ENCODE data around the gene GM2A.
"Not testable (repeated sequence)": the region's sequence is repeated elsewhere in the genome, so short reads cannot be mapped to it uniquely, and the experiment has no call there.

The GM2A gene

DNA sequence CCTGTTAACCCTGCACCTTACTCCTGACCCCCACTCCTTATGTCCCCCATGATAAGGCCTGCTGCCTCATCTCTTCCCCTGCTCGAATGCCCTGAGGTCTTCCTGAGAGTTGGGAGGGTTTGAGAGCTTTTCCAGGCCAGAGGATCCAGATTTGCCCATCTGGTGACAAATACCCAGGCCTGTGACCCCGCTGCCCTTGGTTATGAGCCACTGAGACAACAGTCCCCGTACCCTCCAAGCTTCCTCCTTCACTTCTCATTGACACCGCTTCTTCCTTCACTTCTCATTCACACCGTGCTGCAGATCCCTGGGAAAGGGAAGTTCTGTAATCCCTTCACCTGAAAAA lies 593 bp downstream of the GM2A start:
- H3K27ac ChIP-seq = peak overlapping the region; percentile 73
- TF ChIP-seq, protein P1, sequence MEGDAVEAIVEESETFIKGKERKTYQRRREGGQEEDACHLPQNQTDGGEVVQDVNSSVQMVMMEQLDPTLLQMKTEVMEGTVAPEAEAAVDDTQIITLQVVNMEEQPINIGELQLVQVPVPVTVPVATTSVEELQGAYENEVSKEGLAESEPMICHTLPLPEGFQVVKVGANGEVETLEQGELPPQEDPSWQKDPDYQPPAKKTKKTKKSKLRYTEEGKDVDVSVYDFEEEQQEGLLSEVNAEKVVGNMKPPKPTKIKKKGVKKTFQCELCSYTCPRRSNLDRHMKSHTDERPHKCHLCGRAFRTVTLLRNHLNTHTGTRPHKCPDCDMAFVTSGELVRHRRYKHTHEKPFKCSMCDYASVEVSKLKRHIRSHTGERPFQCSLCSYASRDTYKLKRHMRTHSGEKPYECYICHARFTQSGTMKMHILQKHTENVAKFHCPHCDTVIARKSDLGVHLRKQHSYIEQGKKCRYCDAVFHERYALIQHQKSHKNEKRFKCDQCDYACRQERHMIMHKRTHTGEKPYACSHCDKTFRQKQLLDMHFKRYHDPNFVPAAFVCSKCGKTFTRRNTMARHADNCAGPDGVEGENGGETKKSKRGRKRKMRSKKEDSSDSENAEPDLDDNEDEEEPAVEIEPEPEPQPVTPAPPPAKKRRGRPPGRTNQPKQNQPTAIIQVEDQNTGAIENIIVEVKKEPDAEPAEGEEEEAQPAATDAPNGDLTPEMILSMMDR (conservative IDR thresholded peaks at IDR 0.05; ENCODE audit: low read depth) = no peak
- no peak for DNase-seq (ENCODE audit: low spot score)
- POLR2A ChIA-PET (ENCODE audit: low non-redundant PET) = interaction anchor here (1.9 kb wide), 1 partner anchor 10 kb away, joined by 6 read pairs; no protein-coding TSS in a partner anchor
- CTCF ChIA-PET = interaction anchor here (0.7 to 1.6 kb wide), 2 partner anchors 63 to 449 kb away, joined by 4 to 5 read pairs; no protein-coding TSS in a partner anchor

DNA sequence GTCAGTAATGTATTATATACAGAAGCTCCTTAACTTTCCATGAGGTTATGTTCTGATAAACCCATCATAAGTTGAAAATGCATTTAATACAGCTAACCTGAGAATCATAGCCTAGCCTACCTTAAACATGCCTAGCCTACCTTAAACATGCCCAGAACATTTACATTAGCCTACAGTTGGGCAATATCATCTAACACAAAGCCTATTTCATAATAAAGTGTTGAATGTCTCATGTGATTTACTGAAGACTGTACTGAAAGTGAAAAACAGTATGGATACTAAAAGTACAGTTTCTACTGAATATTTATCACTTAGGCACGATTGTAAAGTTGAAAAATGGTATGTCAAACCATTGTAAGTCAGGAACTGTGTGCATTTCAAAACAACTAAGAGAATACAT lies 1.6 kb downstream of the GM2A start:
- no peak for DNase-seq (ENCODE audit: low spot score)
- CTCF ChIA-PET = interaction anchor here (0.7 to 1.6 kb wide), 2 partner anchors 31 to 62 kb away, joined by 5 to 6 read pairs; partner anchors contain the start of gene CCDC69
- POLR2A ChIA-PET (ENCODE audit: low non-redundant PET) = no interaction called here
- TF ChIP-seq, protein P1 (conservative IDR thresholded peaks at IDR 0.05; ENCODE audit: low read depth) = no peak
- H3K27ac ChIP-seq = peak overlapping the region; percentile 73

DNA sequence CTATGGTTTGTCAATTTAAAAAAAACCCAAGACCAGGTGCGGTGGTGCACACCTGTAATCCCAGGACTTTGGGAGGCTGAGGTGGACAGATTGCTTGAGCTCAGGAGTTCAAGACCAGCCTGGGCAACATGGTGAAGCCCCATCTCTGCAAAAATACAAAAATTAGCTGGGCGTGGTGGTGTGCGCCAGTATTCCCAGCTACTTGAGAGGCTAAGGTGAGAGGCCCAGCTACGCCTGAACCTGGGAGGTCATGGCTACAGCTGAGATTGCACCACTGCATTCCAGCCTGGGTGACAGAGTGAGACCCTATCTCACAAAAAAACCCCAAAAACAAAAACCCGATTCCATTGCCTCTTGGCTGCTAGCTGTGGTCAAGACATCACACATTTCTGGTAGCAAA lies 2.0 kb downstream of the GM2A start:
- DNase-seq (ENCODE audit: low spot score); CTCF ChIA-PET; POLR2A ChIA-PET (ENCODE audit: low non-redundant PET): not testable (repeated sequence)
- H3K27ac ChIP-seq = peak overlapping the region; percentile 73

DNA sequence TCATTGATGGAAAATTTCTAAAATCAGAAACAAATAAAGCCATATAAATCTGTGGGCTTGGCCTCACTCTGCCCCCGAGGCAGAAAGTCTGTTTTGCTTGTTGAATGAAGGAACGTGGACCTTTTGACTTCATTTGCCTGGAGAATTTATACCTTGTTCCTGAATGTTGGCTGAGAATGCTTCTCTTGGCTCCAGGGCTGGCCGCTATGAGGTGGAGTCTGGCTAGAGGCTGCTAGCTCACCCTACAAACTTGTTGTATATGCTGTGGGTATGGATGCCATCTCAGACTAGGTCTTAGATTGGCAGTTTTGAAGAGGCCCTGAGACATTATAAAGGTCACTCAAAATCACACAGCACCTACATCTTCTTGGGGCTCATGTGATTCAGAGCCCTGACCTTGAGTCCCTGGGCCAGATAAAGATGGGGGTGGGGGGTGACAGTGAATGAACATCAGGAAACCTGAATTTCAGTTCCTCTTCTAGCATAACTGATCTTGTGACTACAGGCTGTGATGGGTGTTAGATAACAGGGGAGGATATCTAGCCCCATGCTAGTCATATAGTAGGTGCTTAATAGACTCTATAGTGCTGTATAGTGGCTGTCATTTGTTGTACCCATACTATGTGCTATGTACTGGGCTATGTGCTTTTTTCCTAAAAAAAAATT lies 2.8 kb downstream of the GM2A start:
- H3K27ac ChIP-seq = no peak overlapping the region
- DNase-seq (ENCODE audit: low spot score) = no peak
- ChIA-PET CTCF (no interaction called here), POLR2A (ENCODE audit: low non-redundant PET) (no interaction called here)
- TF ChIP-seq, protein P1 (conservative IDR thresholded peaks at IDR 0.05; ENCODE audit: low read depth) = no peak

DNA sequence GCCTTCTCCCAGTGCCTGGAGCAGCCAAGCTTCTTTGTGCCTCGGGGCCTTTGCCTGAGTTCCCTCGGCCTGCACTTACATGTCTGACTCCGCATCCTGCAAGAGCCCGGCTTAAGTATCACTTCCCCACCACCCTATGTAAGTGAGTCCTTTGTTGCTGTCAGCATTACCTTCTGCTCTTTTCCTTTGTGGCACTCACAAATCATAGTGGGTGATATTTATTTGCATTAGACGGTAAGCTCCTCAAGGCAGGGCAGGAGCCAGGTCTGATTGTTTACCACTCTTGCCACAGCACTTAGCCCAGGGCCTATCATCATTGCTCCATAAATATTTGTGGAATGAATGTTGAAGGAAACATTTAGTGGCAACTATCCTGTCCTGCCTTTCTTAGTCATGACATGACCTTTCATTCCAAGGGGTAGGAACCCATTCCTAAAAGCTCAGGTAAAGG lies 4.8 kb downstream of the GM2A start:
- CTCF ChIA-PET = no interaction called here
- peak; percentile 95 for DNase-seq (ENCODE audit: low spot score)
- H3K27ac ChIP-seq = peak overlapping the region; percentile 83
- POLR2A ChIA-PET (ENCODE audit: low non-redundant PET) = no interaction called here
- TF ChIP-seq, protein P1 (conservative IDR thresholded peaks at IDR 0.05; ENCODE audit: low read depth) = no peak

DNA sequence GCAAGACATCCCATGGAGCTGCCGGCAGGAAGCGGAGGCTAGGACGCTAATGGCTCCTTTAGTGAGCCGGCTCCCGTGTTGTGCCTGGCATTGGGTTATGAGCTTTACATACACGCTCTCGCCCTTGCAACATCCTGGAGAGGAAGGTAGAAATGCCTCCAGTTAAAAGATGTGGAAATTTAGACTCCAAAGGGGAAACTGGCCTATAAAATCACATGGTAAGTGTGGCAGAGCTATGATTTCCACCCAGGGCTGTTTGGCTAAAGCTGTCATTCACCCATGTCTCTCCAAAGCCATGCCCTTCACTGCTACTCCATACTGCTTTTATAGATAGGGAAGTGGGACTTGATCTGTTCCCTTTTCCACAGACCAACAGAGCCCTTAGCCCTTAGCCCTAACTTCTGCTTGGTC lies 5.2 kb downstream of the GM2A start:
- DNase-seq (ENCODE audit: low spot score) = no peak
- CTCF ChIA-PET = interaction anchor here (0.6 kb wide), 1 partner anchor 32 kb away, joined by 10 read pairs; no protein-coding TSS in a partner anchor
- POLR2A ChIA-PET (ENCODE audit: low non-redundant PET) = no interaction called here

DNA sequence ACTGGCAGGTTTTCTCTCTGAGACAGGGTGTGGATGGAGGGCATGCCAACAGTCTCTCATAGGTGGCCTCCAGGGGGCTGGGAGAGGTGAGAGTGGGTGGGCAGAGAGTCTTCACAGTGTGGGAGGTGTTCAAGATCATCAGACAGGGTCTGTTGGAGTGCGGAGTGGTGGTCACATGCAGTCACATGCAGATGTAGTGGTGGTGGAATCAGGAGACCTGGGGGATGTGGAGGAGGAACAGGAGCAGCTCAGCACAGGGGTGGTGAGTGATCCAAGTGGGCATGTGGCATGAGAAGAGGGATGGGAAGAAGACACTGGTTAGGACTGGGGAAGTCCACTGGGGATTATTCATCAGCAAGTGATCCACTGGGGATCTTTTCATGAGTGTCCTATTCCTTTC lies 5.8 kb downstream of the GM2A start:
- peak overlapping the region; percentile 83 for H3K27ac ChIP-seq
- POLR2A ChIA-PET (ENCODE audit: low non-redundant PET) = no interaction called here
- DNase-seq (ENCODE audit: low spot score) = no peak
- TF ChIP-seq, protein P1 (conservative IDR thresholded peaks at IDR 0.05; ENCODE audit: low read depth) = no peak
- CTCF ChIA-PET = interaction anchor here (0.6 kb wide), 1 partner anchor 32 kb away, joined by 10 read pairs; no protein-coding TSS in a partner anchor

More for the DNA sequence above, 5.2 kb downstream of the GM2A start:
- TF ChIP-seq, protein P1 (conservative IDR thresholded peaks at IDR 0.05; ENCODE audit: low read depth) = no peak
- peak overlapping the region; percentile 83 for H3K27ac ChIP-seq
